T47D (cell line): ENCODE results near the gene RIBC2.

Source experiments
- DNase-seq, 2 experiments: peaks; one replicate each; pipeline versions ENCODE4 v3.0.0 to v3.0.0-alpha.2; 2011 to 2012; ENCODE audit warnings: low read depth in 1 of 2, low spot score in 1 of 2
- JUND ChIP-seq: IDR thresholded peaks from 2 replicates; pipeline ENCODE4 v1.6.1; 2012; ENCODE audit warnings: low read depth
- in situ Hi-C: cut with HindIII; loops from 2 replicates; pipeline ENCODE4 v1.10.0; 2016; ENCODE audit warnings: low sequenced_read_pairs, low pct_unique_long_range_greater_than_20kb

RIBC2 gene

GRCh38 chr22:45413013-45413367 is 503 bp upstream of the RIBC2 start:
- in situ Hi-C loops, result no loop called here
- no peak for TF ChIP-seq JUND

DNA sequence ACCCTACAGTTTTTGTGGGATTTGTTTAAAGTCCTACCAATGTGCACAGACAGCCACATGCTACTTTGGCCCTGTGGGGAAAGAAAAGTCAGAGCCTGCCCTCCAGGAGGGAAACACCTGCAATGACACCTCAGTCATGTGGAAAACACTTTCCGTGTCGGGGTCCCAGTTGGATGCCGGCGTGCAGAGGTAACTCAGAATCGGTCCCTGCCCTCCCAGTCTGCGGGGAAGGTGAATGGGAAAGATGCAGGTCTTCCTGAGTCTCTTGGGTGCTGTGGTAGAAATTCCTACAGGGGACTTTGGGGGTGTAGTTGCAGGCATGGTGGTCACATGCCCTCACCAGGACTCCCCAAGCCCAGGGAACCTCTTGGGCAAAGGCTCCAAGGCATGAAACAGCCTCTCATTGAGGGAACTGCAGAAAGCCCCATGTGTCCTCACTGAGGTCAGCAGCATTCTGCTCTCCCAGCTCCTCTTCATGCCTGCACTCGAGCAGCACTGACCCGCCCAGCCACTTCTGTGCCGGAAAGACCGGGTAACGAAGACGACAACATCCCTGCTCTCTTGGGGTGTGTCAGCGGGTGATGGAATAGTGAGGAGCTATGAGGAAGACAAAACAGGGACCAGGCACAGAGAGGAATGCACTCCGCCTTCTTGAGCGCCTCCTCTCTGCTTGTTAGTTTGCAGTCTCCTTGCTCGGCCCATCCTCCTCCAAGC is 4.7 kb downstream of the RIBC2 start:
- no peak for DNase-seq
- no peak for TF ChIP-seq JUND
- in situ Hi-C loops, result no loop called here

More at GRCh38 chr22:45413013-45413367, 503 bp upstream of the RIBC2 start:
- no peak for DNase-seq

DNA sequence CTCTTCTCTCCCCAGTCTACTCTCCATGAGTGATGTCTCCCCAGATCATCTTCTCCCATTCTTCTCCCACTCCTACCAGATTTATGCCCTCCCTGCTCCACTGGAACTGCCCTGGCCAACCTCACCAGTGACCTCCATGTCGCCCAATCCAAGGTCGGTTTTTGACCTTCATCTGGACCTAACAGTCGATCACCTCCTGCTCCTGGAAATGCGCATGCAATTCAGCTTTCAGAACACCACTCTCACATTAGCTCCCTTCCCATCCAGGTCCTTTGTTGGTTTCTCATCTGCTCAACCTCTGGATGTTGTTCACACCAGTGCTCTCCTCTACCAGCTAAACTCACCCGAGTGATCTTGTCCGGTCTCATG is 5.3 kb downstream of the RIBC2 start:
- no peak for TF ChIP-seq JUND
- in situ Hi-C loops, result no loop called here

GRCh38 chr22:45420011-45420410 is 6.5 kb downstream of the RIBC2 start:
- DNase-seq, result no peak
- in situ Hi-C loops, result no loop called here
- no peak for TF ChIP-seq JUND

More for the DNA sequence above, 5.3 kb downstream of the RIBC2 start:
- no peak for DNase-seq

DNA sequence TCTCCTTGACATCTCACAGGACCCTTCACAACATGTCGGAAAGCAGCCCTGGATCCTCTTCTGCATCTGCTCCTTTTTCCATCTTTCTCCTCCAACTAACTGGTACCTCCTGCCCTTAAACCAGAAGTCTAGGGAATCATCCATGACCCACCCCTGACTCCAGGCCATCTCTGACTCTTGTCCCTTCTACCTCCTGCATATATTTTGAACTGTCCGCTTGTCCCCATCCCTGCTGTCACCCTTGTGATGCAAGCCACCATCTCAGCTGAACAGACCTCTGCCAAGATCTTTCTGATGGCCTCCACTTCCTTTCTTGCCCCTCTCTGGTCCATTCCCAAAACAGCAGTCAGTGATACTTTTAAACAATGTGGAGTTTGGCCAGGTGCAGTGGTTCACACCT is 7.0 kb downstream of the RIBC2 start:
- DNase-seq, result no peak
- in situ Hi-C loops, result no loop called here
- TF ChIP-seq JUND, result no peak

- no peak for DNase-seq
- TF ChIP-seq JUND, result no peak
- in situ Hi-C loops, result no loop called here
Measured at GRCh38 chr22:45421349-45422055, 8.0 kb downstream of the RIBC2 start.

DNA sequence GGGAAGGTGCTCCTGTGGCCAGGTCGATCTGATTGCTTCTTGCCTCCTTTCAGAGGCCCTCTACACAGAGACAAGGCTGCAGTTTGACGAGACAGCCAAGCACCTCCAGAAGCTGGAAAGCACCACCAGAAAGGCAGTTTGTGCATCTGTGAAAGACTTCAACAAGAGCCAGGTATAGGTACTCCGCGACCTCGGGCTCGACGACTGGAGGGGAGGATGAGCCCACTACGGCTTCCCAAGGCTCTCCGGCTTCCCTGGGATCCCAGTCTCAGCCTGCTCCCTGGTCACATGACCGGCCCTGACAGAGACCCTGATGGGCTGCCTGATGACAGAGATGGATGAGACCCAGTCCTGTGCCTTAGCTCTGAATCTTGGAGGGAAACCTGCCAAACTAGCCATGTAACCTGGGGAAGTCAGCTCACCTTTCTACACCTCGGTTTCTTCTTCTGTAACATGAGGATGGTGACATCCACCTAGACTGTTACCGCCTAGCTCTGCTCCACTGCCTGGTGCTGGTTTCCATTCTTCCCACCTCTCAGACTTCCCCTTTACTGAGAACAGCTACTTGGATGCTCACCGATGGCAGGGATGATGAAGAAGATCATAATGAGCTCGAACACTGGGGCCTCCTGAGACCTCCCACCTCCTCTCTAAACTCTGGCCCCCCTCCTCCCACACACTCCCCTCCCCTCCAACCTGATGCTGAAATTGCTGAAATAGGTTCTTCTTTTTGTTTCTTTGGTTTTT is 8.9 kb downstream of the RIBC2 start:
- DNase-seq, result no peak
- no peak for TF ChIP-seq JUND
- in situ Hi-C loops, result no loop called here

- no peak for DNase-seq
- in situ Hi-C loops, result no loop called here
- TF ChIP-seq JUND, result no peak
Measured at GRCh38 chr22:45423524-45423923, 10.0 kb downstream of the RIBC2 start.

DNA sequence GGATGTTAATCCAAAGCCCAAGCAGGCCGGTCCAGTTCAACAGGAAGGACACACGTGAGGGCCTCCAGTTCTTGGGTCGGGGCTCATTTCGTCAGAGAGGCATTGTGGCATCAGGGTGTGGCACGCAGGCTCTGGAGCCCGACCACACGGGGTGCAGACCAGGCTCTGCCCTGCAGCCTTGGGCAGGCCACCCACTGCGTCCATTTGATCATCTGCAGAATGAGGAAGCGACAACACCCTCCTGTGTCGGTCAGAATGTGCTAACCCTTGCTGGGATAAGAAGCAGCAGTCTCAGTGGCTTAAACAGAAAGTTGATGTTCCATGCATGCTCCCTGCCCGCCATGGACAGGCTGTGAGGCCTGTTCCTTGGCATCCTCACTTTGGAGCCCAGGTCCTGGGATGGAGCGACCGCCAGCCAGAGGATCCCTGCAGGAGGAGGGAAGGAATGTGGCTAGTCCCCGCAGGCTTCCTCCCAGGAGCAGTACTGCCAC is 10.8 kb downstream of the RIBC2 start:
- in situ Hi-C loops, result no loop called here
- TF ChIP-seq JUND, result no peak
- DNase-seq, result no peak

GRCh38 chr22:45425101-45425500 is 11.6 kb downstream of the RIBC2 start:
- in situ Hi-C loops, result no loop called here
- DNase-seq, result no peak

DNA sequence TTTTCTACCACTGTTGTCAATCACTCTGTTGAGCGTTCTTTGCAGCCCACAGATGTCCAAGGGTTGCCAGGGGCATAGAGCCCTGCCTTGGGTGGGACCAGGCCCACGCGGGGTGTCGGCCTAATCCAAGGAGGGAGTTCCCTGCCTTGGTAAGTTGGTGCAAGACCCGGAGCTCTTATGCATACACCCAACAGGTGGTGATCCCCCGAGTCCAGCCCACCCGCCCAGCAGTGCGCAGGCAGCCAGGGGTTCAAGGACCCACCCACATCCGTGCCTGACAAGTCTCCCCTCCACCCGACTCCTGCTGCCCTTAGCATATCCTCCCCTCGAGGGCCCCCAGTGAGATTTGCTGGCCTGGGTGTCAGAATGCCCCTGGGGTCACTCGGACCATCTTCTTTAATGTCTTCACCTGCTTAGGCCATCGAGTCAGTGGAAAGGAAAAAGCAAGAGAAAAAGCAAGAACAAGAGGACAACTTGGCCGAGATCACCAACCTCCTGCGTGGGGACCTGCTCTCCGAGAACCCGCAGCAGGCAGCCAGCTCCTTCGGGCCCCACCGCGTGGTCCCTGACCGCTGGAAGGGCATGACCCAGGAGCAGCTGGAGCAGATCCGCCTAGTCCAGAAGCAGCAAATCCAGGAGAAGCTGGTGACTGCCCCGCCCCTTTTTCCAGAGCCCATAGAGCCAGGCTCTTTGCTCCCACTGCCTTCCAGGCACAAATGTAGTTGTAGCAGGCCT is 12.2 kb downstream of the RIBC2 start:
- DNase-seq, result no peak
- no peak for TF ChIP-seq JUND
- in situ Hi-C loops, result no loop called here

More at GRCh38 chr22:45425101-45425500, 11.6 kb downstream of the RIBC2 start:
- TF ChIP-seq JUND, result no peak

- TF ChIP-seq JUND, result no peak
- no peak for DNase-seq
- in situ Hi-C loops, result no loop called here
Measured at GRCh38 chr22:45426387-45426786, 12.9 kb downstream of the RIBC2 start.
